GM12878 (cell line): ENCODE results near the gene TAF6. TPM values are rescaled to one million over a fixed set of nuclear protein-coding genes. Genes with fewer than 3 reads are reported as not detected.

Experiments used
- EGR1 ChIP-seq, 2 experiments: IDR thresholded peaks; 1 replicate in 1 of 2; 2 replicates in 1 of 2; pipeline ENCODE4 v1.6.1; 2011 to 2012; ENCODE audit warnings: low read depth in 2 of 2, low read length in 2 of 2, borderline replicate concordance in 1 of 2, mild to moderate bottlenecking in 1 of 2, moderate library complexity in 1 of 2
- FOS ChIP-seq: IDR thresholded peaks from 3 replicates; pipeline ENCODE4 v1.6.1; 2011; ENCODE audit warnings: borderline replicate concordance; ENCODE audit not compliant: insufficient read length; ENCODE audit errors: extremely low read depth
- GABPA ChIP-seq: IDR thresholded peaks from 2 replicates; pipeline ENCODE4 v1.6.1; 2014; ENCODE audit warnings: antibody characterized with exemption, low read depth, mild to moderate bottlenecking, inconsistent platforms
- IKZF1 ChIP-seq: fragments of 450-650 bp; conservative IDR thresholded peaks from 2 replicates; pipeline ENCODE4 v1.6.1; 2017; ENCODE audit warnings: antibody characterized with exemption, mild to moderate bottlenecking
- KLF5 ChIP-seq: fragments of 450-650 bp; IDR thresholded peaks from 2 replicates; pipeline ENCODE4 v1.6.1; 2014; ENCODE audit warnings: mild to moderate bottlenecking; ENCODE audit not compliant: partially characterized antibody
- POLR2AphosphoS5 ChIP-seq: IDR thresholded peaks from 2 replicates; pipeline ENCODE4 v1.6.1; 2011; ENCODE audit warnings: mild to moderate bottlenecking, low read length, inconsistent platforms
- RFX5 ChIP-seq: IDR thresholded peaks from 2 replicates; pipeline ENCODE4 v1.6.1; 2011; ENCODE audit warnings: low read depth, low read length, improper control_type of control experiment
- SIX5 ChIP-seq: IDR thresholded peaks from 2 replicates; pipeline ENCODE4 v1.6.1; 2011; ENCODE audit warnings: mild to moderate bottlenecking, low read depth, low read length, moderate library complexity; ENCODE audit not compliant: severe bottlenecking
- SMAD5 ChIP-seq: IDR thresholded peaks from 2 replicates; pipeline ENCODE4 v1.6.1; 2016; ENCODE audit warnings: antibody characterized with exemption, low read depth
- SPI1 ChIP-seq: IDR thresholded peaks from 2 replicates; pipeline ENCODE4 v1.6.1; 2011; ENCODE audit warnings: low read depth, mild to moderate bottlenecking, low read length, moderate library complexity, borderline replicate concordance; ENCODE audit not compliant: insufficient read depth
- SUZ12 ChIP-seq: fragments of 200-600 bp; sonication (generic); IDR thresholded peaks from one replicate; pipeline ENCODE4 v1.6.1; 2018; ENCODE audit warnings: antibody characterized with exemption, mild to moderate bottlenecking; ENCODE audit not compliant: unreplicated experiment
- TBL1XR1 ChIP-seq: IDR thresholded peaks from 2 replicates; pipeline ENCODE4 v1.6.1; 2012; ENCODE audit warnings: low read depth, low read length, improper control_type of control experiment
- ZBED1 ChIP-seq: IDR thresholded peaks from 2 replicates; pipeline ENCODE4 v1.6.1; 2016; ENCODE audit warnings: borderline replicate concordance
- ZBTB11 ChIP-seq: fragments of 450-650 bp; formaldehyde crosslinking; IDR thresholded peaks from 2 replicates; pipeline ENCODE4 v1.5.0; 2022; ENCODE audit warnings: mild to moderate bottlenecking, missing genetic modification characterization
- polyA plus RNA-seq, 11 experiments: library from polyadenylated mRNA; depleted of rRNA in 4 of 11; unstranded in 6 of 11; stranded (reverse) in 5 of 11; fragments of >200 nt; fragmentation: Nextera tagmentation in 4 of 11; fragmentation: Illumina TruSeq in 1 of 11; extraction: Ambion mirVana in 4 of 11; extraction: Trizol in 1 of 11; gene quantifications; 1 replicate in 1 of 11; 2 replicates in 10 of 11; pipeline versions ENCODE4 v1.2.1 to v1.2.3, GENCODE V29; 2011 to 2016; ENCODE audit warnings: inconsistent platforms in 2 of 11, missing spikeins in 2 of 11, low read depth in 1 of 11
- total RNA-seq, 4 experiments: library from RNA; depleted of rRNA in 3 of 4; stranded (reverse); fragments of >200 nt in 3 of 4; fragmentation: Illumina TruSeq in 1 of 4; extraction: Trizol in 1 of 4; gene quantifications; 2 replicates each; pipeline versions ENCODE4 v1.2.1 to v1.2.3, GENCODE V29; 2013 to 2021
- TF ChIP-seq, protein P1 (sequence below): IDR thresholded peaks from 2 replicates; pipeline ENCODE4 v1.6.1; 2012; ENCODE audit warnings: low read depth, low read length, improper control_type of control experiment
- TF ChIP-seq, protein P2 (sequence below), 3 experiments: IDR thresholded peaks in 2 of 3; conservative IDR thresholded peaks in 1 of 3; 2 replicates each; pipeline ENCODE4 v1.5.1; 2011; ENCODE audit warnings: low read depth in 3 of 3, low read length in 3 of 3, mild to moderate bottlenecking in 3 of 3, control low read depth in 2 of 3, moderate library complexity in 2 of 3, inconsistent platforms in 1 of 3, mixed read lengths in 1 of 3; ENCODE audit not compliant: control insufficient read depth in 2 of 3, insufficient read depth in 1 of 3; ENCODE audit errors: extremely low read depth in 1 of 3
- TF ChIP-seq, protein P3 (sequence below): fragments of 450-650 bp; IDR thresholded peaks from 2 replicates; pipeline ENCODE4 v1.6.1; 2016; ENCODE audit warnings: mild to moderate bottlenecking
- TF ChIP-seq, protein P4 (sequence below): fragments of 450-650 bp; IDR thresholded peaks from 2 replicates; pipeline ENCODE4 v1.6.1; 2017; ENCODE audit warnings: low read depth, mild to moderate bottlenecking, moderate library complexity

The TAF6 gene
- total and polyA plus RNA-seq, 10 of the 15 experiments (the other 5 are each of a cell fraction or from before 2014, with no cell fraction given) = 0.27 to 42.6 (median 17.0) TPM

- TF ChIP-seq GABPA (0 out of 2 replicates have a peak, but pooled peaks have one; percentile 12), FOS (peak; percentile 14), EGR1 (IDR thresholded peaks at IDR 0.05; ENCODE audit: borderline replicate concordance in 1 of 2, low read depth in 2 of 2, low read length in 2 of 2) (peak; percentile 38 to 75), SIX5 (no peak), ZBED1 (0 out of 2 replicates have a peak, but pooled peaks have one; percentile 62), SPI1 (no peak), TBL1XR1 (peak; percentile 9; the same call in 1 of the 2 replicates), RFX5 (0 out of 2 replicates have a peak, but pooled peaks have one; percentile 33), IKZF1 (no peak; the same call in 1 of the 2 replicates), SUZ12 (no peak), POLR2AphosphoS5 (peak; percentile 78; the same call in 1 of the 2 replicates), ZBTB11 (CRISPR knock-in tag) (no peak), SMAD5 (peak; percentile 71), KLF5 (peak; percentile 66)
- TF ChIP-seq, protein P1, sequence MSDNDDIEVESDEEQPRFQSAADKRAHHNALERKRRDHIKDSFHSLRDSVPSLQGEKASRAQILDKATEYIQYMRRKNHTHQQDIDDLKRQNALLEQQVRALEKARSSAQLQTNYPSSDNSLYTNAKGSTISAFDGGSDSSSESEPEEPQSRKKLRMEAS = peak; percentile 97
- TF ChIP-seq, protein P2, sequence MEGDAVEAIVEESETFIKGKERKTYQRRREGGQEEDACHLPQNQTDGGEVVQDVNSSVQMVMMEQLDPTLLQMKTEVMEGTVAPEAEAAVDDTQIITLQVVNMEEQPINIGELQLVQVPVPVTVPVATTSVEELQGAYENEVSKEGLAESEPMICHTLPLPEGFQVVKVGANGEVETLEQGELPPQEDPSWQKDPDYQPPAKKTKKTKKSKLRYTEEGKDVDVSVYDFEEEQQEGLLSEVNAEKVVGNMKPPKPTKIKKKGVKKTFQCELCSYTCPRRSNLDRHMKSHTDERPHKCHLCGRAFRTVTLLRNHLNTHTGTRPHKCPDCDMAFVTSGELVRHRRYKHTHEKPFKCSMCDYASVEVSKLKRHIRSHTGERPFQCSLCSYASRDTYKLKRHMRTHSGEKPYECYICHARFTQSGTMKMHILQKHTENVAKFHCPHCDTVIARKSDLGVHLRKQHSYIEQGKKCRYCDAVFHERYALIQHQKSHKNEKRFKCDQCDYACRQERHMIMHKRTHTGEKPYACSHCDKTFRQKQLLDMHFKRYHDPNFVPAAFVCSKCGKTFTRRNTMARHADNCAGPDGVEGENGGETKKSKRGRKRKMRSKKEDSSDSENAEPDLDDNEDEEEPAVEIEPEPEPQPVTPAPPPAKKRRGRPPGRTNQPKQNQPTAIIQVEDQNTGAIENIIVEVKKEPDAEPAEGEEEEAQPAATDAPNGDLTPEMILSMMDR (IDR thresholded peaks at IDR 0.05 in 2 of 3, conservative IDR thresholded peaks at IDR 0.05 in 1 of 3; ENCODE audit: control insufficient read depth in 2 of 3, extremely low read depth in 1 of 3, insufficient read depth in 1 of 3, low read depth in 3 of 3, low read length in 3 of 3) = no peak
- TF ChIP-seq, protein P3, sequence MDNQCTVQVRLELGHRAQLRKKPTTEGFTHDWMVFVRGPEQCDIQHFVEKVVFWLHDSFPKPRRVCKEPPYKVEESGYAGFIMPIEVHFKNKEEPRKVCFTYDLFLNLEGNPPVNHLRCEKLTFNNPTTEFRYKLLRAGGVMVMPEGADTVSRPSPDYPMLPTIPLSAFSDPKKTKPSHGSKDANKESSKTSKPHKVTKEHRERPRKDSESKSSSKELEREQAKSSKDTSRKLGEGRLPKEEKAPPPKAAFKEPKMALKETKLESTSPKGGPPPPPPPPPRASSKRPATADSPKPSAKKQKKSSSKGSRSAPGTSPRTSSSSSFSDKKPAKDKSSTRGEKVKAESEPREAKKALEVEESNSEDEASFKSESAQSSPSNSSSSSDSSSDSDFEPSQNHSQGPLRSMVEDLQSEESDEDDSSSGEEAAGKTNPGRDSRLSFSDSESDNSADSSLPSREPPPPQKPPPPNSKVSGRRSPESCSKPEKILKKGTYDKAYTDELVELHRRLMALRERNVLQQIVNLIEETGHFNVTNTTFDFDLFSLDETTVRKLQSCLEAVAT = 0 out of 2 replicates have a peak, but pooled peaks have one; percentile 2
- TF ChIP-seq, protein P4, sequence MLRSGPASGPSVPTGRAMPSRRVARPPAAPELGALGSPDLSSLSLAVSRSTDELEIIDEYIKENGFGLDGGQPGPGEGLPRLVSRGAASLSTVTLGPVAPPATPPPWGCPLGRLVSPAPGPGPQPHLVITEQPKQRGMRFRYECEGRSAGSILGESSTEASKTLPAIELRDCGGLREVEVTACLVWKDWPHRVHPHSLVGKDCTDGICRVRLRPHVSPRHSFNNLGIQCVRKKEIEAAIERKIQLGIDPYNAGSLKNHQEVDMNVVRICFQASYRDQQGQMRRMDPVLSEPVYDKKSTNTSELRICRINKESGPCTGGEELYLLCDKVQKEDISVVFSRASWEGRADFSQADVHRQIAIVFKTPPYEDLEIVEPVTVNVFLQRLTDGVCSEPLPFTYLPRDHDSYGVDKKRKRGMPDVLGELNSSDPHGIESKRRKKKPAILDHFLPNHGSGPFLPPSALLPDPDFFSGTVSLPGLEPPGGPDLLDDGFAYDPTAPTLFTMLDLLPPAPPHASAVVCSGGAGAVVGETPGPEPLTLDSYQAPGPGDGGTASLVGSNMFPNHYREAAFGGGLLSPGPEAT = peak; percentile 79
Measured at GRCh38 chr7:100101016-100101862, 17.9 kb downstream of the TAF6 start, which contains the start of the genes AP4M1 and MCM7 (continued).
